Loucy (cell line): ENCODE results near the gene FABP7.

Experiments used
- H2AFZ ChIP-seq: fragments of 200-600 bp; sonication (generic); 2 replicates; pipeline ENCODE4 v1.6.0; 2016; ENCODE audit warnings: antibody characterized with exemption, mild to moderate bottlenecking, low read length, moderate library complexity
- H3F3A ChIP-seq: fragments of 200-600 bp; 2 replicates; pipeline ENCODE4 v1.6.0; 2016; ENCODE audit warnings: antibody characterized with exemption, low read depth, mild to moderate bottlenecking
- H3K27me3 ChIP-seq: fragments of 200-600 bp; sonication (generic); 2 replicates; pipeline ENCODE4 v1.6.1; 2014; ENCODE audit warnings: low read length, mild to moderate bottlenecking; ENCODE audit not compliant: insufficient read depth, poor library complexity, severe bottlenecking
- H3K36me3 ChIP-seq: fragments of 200-600 bp; sonication (generic); 2 replicates; pipeline ENCODE4 v1.6.1; 2016; ENCODE audit warnings: low read length; ENCODE audit not compliant: insufficient read depth
- H3K4me1 ChIP-seq: fragments of 200-600 bp; sonication (generic); 2 replicates; pipeline ENCODE4 v1.5.1; 2014; ENCODE audit warnings: low read length, mild to moderate bottlenecking; ENCODE audit not compliant: insufficient read depth, poor library complexity, severe bottlenecking
- H3K4me2 ChIP-seq: fragments of 200-600 bp; sonication (generic); 2 replicates; pipeline ENCODE4 v1.6.0; 2014; ENCODE audit warnings: antibody characterized with exemption, low read length, low read depth, mild to moderate bottlenecking; ENCODE audit not compliant: poor library complexity, severe bottlenecking
- H3K4me3 ChIP-seq: fragments of 200-600 bp; sonication (generic); 2 replicates; pipeline ENCODE4 v1.5.1; 2014; ENCODE audit warnings: low read length, mild to moderate bottlenecking, mixed read lengths; ENCODE audit not compliant: poor library complexity, severe bottlenecking
- H3K79me2 ChIP-seq: fragments of 200-600 bp; sonication (generic); 2 replicates; pipeline ENCODE4 v1.6.1; 2014; ENCODE audit warnings: low read length; ENCODE audit not compliant: insufficient read depth
- H3K9ac ChIP-seq: fragments of 200-600 bp; sonication (generic); 2 replicates; pipeline ENCODE4 v1.6.0; 2014; ENCODE audit warnings: mild to moderate bottlenecking, low read depth, low read length, moderate library complexity; ENCODE audit not compliant: poor library complexity, severe bottlenecking
- H3K9me2 ChIP-seq: fragments of 200-600 bp; sonication (generic); replicated peaks from 2 replicates; pipeline ENCODE4 v1.6.1; 2016; ENCODE audit warnings: low read depth, low read length, mixed read lengths
- H3K9me3 ChIP-seq: fragments of 200-600 bp; sonication (generic); 2 replicates; pipeline ENCODE4 v1.6.1; 2014; ENCODE audit warnings: mild to moderate bottlenecking, antibody characterized with exemption, low read length, low read depth; ENCODE audit not compliant: insufficient read depth
- H4K20me1 ChIP-seq: fragments of 200-600 bp; sonication (generic); 2 replicates; pipeline ENCODE4 v1.6.0; 2014; ENCODE audit warnings: antibody characterized with exemption, low read length, mild to moderate bottlenecking; ENCODE audit not compliant: insufficient read depth, poor library complexity, severe bottlenecking
- EZH2phosphoT487 ChIP-seq: fragments of 200-600 bp; IDR thresholded peaks from 2 replicates; pipeline ENCODE4 v1.6.1; 2018; ENCODE audit warnings: antibody characterized with exemption, mild to moderate bottlenecking, moderate library complexity, borderline replicate concordance
- TF ChIP-seq, protein P1 (sequence below): fragments of 200-600 bp; sonication (generic); conservative IDR thresholded peaks from 2 replicates; pipeline ENCODE4 v1.5.1; 2014; ENCODE audit warnings: mild to moderate bottlenecking, antibody characterized with exemption, low read length

The FABP7 gene

GRCh38 chr6:122760330-122760729, 19.2 kb upstream of the FABP7 start:
- no peak overlapping the region for H3K4me3 ChIP-seq
- no peak overlapping the region for H3K4me2 ChIP-seq
- H4K20me1 ChIP-seq: no peaks in the 10 kb centered on the region
- no peaks in the 10 kb centered on the region for H3K36me3 ChIP-seq
- H3K79me2 ChIP-seq: no peaks in the 10 kb centered on the region
- H3K9me3 ChIP-seq: no peaks in the 10 kb centered on the region
- H3K27me3 ChIP-seq: no peaks in the 10 kb centered on the region
- no peak for TF ChIP-seq EZH2phosphoT487
- TF ChIP-seq, protein P1, sequence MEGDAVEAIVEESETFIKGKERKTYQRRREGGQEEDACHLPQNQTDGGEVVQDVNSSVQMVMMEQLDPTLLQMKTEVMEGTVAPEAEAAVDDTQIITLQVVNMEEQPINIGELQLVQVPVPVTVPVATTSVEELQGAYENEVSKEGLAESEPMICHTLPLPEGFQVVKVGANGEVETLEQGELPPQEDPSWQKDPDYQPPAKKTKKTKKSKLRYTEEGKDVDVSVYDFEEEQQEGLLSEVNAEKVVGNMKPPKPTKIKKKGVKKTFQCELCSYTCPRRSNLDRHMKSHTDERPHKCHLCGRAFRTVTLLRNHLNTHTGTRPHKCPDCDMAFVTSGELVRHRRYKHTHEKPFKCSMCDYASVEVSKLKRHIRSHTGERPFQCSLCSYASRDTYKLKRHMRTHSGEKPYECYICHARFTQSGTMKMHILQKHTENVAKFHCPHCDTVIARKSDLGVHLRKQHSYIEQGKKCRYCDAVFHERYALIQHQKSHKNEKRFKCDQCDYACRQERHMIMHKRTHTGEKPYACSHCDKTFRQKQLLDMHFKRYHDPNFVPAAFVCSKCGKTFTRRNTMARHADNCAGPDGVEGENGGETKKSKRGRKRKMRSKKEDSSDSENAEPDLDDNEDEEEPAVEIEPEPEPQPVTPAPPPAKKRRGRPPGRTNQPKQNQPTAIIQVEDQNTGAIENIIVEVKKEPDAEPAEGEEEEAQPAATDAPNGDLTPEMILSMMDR: no peak
- no peaks in the 10 kb centered on the region for H3F3A ChIP-seq
- no peaks in the 10 kb centered on the region for H3K4me1 ChIP-seq
- H2AFZ ChIP-seq: no peak overlapping the region
- no peaks in the 10 kb centered on the region for H3K9me2 ChIP-seq
- no peak overlapping the region for H3K9ac ChIP-seq

- Histone ChIP-seq H3F3A (no peaks in the 10 kb centered on the region), H3K27me3 (no peaks in the 10 kb centered on the region), H3K36me3 (no peaks in the 10 kb centered on the region), H3K9me3 (no peaks in the 10 kb centered on the region), H3K9me2 (no peaks in the 10 kb centered on the region), H3K4me2 (no peak overlapping the region), H2AFZ (no peak overlapping the region), H3K79me2 (no peaks in the 10 kb centered on the region), H3K4me1 (no peaks in the 10 kb centered on the region), H3K9ac (no peak overlapping the region), H3K4me3 (no peak overlapping the region), H4K20me1 (no peaks in the 10 kb centered on the region)
- TF ChIP-seq, protein P1: no peak
- no peak for TF ChIP-seq EZH2phosphoT487
These were observed 13.3 kb upstream of the FABP7 start for GRCh38 chr6:122766256-122766655.

DNA sequence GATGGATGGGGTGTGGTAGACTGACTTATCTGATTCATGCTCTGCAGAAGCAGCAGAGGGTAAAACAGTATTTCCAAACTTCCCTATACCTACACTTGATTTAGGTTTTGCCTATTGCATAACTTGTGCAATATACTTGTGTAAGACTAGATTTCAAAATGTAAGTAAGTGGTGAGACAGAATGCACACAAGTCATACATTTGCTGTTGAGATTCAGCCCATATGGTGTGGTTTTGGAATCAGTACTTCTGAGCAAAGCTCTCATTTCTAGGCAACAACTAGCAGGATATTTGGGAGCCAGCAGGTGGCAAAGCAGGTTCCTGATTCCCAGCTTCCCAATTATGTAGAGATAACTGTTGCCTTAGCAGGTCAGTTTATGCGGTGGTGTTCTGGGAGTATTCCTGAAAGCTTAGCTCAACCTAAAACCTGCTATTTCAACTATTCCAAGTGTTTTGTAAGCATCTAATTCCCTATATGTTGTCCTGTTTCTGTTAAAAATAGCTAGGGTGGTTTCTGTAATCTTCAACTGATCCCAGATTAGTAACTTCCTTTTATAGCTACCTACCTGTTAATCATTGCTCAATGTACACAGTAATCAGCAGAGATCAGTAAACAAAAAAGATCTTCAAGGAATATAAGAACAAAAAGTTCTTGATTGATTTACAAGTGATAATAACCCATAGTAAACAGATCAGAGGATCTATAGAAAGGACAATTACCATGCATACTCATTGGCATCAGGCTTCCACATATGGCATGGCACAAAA, 8.5 kb upstream of the FABP7 start:
- Histone ChIP-seq H3K9me2 (no peaks in the 10 kb centered on the region), H3K4me2 (no peak overlapping the region), H3K9me3 (no peaks in the 10 kb centered on the region), H3K4me1 (no peaks in the 10 kb centered on the region), H3K27me3 (no peaks in the 10 kb centered on the region), H2AFZ (no peak overlapping the region), H3K4me3 (no peak overlapping the region), H4K20me1 (no peaks in the 10 kb centered on the region), H3F3A (no peaks in the 10 kb centered on the region), H3K9ac (no peak overlapping the region), H3K36me3 (no peaks in the 10 kb centered on the region), H3K79me2 (no peaks in the 10 kb centered on the region)
- TF ChIP-seq, protein P1: no peak
- TF ChIP-seq EZH2phosphoT487: no peak
